ENCODE data around the gene SDR42E1.

Gene SDR42E1

GRCh38 chr16:82037666-82038065 is 26.4 kb upstream of the SDR42E1 start:
- TF ChIP-seq CTCF (IDR thresholded peaks at IDR 0.05; ENCODE audit: low read depth, low read length) = no peak
- H3K4me3 ChIP-seq (ENCODE audit: low read depth, low read length) = no peak overlapping the region

- TF ChIP-seq CTCF (IDR thresholded peaks at IDR 0.05; ENCODE audit: low read depth, low read length) = no peak
- peak overlapping the region; percentile 60 for H3K4me3 ChIP-seq (ENCODE audit: low read depth, low read length)
Measured at GRCh38 chr16:82037251-82037650, 26.0 kb upstream of the SDR42E1 start.

- peak within 1 kb of the TSS; percentile 60 for H3K4me3 ChIP-seq (ENCODE audit: low read depth, low read length)
- no peak for TF ChIP-seq CTCF (IDR thresholded peaks at IDR 0.05; ENCODE audit: low read depth, low read length)
Measured at GRCh38 chr16:82034981-82035612, 23.8 kb upstream of the SDR42E1 start, which contains the start of gene HSD17B2. Gene HSD17B2, plus strand, starts transcription at chr16:82035253. Its CDS starts 172 bp downstream, at chr16:82035425.

- H3K4me3 ChIP-seq (ENCODE audit: low read depth, low read length) = no peak overlapping the region
Measured at GRCh38 chr16:82033683-82034300, 22.5 kb upstream of the SDR42E1 start.

GRCh38 chr16:82033006-82033405 is 21.7 kb upstream of the SDR42E1 start:
- TF ChIP-seq CTCF (IDR thresholded peaks at IDR 0.05; ENCODE audit: low read depth, low read length) = no peak

More at GRCh38 chr16:82033683-82034300, 22.5 kb upstream of the SDR42E1 start:
- no peak for TF ChIP-seq CTCF (IDR thresholded peaks at IDR 0.05; ENCODE audit: low read depth, low read length)

GRCh38 chr16:82031116-82032084 is 20.1 kb upstream of the SDR42E1 start:
- H3K4me3 ChIP-seq (ENCODE audit: low read depth, low read length) = no peak overlapping the region
- peak; percentile 63 for TF ChIP-seq CTCF (IDR thresholded peaks at IDR 0.05; ENCODE audit: low read depth, low read length)

More at GRCh38 chr16:82033006-82033405, 21.7 kb upstream of the SDR42E1 start:
- no peak overlapping the region for H3K4me3 ChIP-seq (ENCODE audit: low read depth, low read length)
